Measurements from ENCODE around the gene COQ9.

- TF ChIP-seq CTCF (IDR thresholded peaks at IDR 0.05 in 2 of 3, conservative IDR thresholded peaks at IDR 0.05 in 1 of 3; ENCODE audit: borderline replicate concordance in 1 of 3, insufficient read depth in 1 of 3, low read depth in 2 of 3, low read length in 2 of 3) (no peak), EZH2phosphoT487 (IDR thresholded peaks at IDR 0.05; ENCODE audit: borderline replicate concordance) (no peak), POLR2AphosphoS5 (IDR thresholded peaks at IDR 0.05; ENCODE audit: low read depth, low read length) (no peak), POLR2A (IDR thresholded peaks at IDR 0.05; ENCODE audit: borderline replicate concordance, extremely low read depth, insufficient read depth, insufficient read length) (no peak), MAX (IDR thresholded peaks at IDR 0.05) (no peak)
Measured at GRCh38 chr16:57427307-57427706, 20.0 kb upstream of the COQ9 start.
